ENCODE measurements around the gene TRERF1. TPM values are rescaled to one million over a fixed set of nuclear protein-coding genes. Genes with fewer than 3 reads are reported as not detected.

The TRERF1 gene
- total and polyA plus RNA-seq, 9 donors: 4.5 to 13.7 (median 7.8) TPM

DNA sequence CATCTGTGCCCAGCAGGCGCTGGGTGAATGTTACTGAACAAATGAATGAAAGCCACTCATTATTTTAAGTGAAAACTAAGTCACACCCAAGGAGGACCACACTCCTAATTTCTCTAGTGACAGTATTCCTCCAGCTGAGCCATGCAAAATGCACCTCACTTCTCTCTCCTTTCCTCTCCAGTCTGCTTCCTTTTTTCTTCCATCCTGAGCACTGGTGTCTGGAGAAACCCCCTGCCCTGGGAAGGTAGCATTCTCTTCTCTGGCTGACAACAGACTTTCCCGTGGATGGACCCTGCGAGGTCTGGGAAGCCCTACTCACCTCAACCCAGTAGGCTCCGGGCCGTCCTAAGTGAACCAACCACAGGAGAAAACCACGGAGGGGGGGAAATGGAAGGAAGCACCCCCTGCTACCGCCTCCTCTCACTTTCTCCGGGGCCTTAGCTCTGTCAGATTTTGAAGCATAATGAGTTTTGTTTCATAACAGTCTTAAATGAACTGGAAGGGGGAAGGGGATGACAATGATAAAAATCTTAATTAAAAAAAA lies 22.6 kb downstream of the TRERF1 start:
- H3K4me1 ChIP-seq (ENCODE audit: insufficient read depth): peaks cover 5% of the 10 kb centered on the region
- no peak for DNase-seq
- H3K27me3 ChIP-seq: no peaks in the 10 kb centered on the region
- no peaks in the 10 kb centered on the region for H3K36me3 ChIP-seq
- WGBS, 3 donors: 78 to 83% (median 80%) methylated on average over 8 of the region's 8 CpGs
- H3K9me3 ChIP-seq: no peaks in the 10 kb centered on the region
- no peak overlapping the region for H3K4me3 ChIP-seq
- intact Hi-C loops (cut with DNase I): no loop called here
- TF ChIP-seq POLR2A (IDR thresholded peaks at IDR 0.05) (no peak), EP300 (IDR thresholded peaks at IDR 0.05) (no peak), CTCF (IDR thresholded peaks at IDR 0.05) (no peak)
- no peak overlapping the region for H3K27ac ChIP-seq

DNA sequence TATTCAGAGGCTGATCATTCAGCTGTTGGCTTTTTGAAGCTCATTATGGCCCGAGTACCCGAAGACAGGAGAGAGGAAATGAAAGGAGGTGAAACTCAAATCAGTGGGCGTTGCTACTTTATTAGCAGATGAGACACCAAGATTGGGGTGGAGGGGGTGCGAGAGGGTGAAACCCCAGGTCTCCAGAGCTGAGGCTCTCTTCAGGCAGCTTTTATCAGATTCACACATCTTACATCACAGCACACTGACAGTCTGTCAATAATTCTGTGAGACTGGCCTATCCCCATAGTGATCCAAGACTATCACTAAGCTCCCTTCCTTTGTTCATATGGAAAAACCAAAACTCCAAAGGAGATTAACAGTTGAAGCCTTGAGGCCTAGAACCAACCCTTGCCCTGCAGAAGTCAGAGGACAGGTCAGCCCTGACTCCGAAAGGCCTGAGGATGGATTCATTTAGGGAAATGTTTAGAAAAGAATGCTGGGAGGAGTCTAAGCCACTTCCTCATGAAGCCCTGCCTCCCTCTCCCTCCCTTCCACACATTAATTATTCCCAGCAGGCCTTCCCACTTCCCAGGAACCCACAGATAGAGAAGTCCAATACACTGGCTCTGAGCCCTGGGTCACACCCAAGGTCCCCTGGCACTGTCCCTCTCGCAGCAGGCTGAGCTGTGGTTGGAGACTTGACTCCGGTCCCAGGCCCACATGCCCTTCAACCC lies 23.2 kb downstream of the TRERF1 start:
- Histone ChIP-seq H3K4me1 (ENCODE audit: insufficient read depth) (peaks cover 5% of the 10 kb centered on the region), H3K9me3 (no peaks in the 10 kb centered on the region), H3K27me3 (no peaks in the 10 kb centered on the region), H3K4me3 (no peak overlapping the region), H3K27ac (no peak overlapping the region), H3K36me3 (no peaks in the 10 kb centered on the region)
- 66 to 72% (median 67%) methylated on average over 7 of the region's 7 CpGs for WGBS, 3 donors
- no peak for DNase-seq
- intact Hi-C loops (cut with DNase I): no loop called here
- TF ChIP-seq CTCF (IDR thresholded peaks at IDR 0.05) (no peak), EP300 (IDR thresholded peaks at IDR 0.05) (no peak), POLR2A (IDR thresholded peaks at IDR 0.05) (no peak)

DNA sequence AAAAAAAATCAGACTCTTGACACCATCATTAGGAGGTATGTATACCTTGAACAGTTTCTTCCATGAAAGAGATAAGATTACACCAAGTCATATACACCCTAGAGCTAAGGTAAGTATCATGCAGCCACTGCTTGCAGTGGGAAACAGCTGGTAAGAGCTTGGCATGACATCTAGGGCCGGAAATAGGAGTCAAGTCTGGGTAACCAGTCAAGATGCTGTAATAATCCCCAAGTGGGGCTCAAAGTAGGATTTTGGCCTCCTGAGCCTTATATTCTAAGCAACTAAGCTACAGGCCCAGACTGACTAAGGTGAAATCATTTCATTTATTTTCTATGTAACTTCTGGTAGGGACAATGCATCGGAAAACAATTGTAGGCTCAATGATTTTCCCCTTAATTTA lies 23.9 kb downstream of the TRERF1 start:
- no peaks in the 10 kb centered on the region for H3K36me3 ChIP-seq
- no peak overlapping the region for H3K4me3 ChIP-seq
- no peak for DNase-seq
- TF ChIP-seq POLR2A (IDR thresholded peaks at IDR 0.05): no peak
- TF ChIP-seq CTCF (IDR thresholded peaks at IDR 0.05): no peak
- no peak for TF ChIP-seq EP300 (IDR thresholded peaks at IDR 0.05)
- peaks cover 5% of the 10 kb centered on the region for H3K4me1 ChIP-seq (ENCODE audit: insufficient read depth)
- H3K9me3 ChIP-seq: no peaks in the 10 kb centered on the region
- H3K27ac ChIP-seq: no peak overlapping the region
- 89 to 95% (median 91%) methylated on average over 2 of the region's 2 CpGs for WGBS, 3 donors
- intact Hi-C loops (cut with DNase I): no loop called here
- no peaks in the 10 kb centered on the region for H3K27me3 ChIP-seq

DNA sequence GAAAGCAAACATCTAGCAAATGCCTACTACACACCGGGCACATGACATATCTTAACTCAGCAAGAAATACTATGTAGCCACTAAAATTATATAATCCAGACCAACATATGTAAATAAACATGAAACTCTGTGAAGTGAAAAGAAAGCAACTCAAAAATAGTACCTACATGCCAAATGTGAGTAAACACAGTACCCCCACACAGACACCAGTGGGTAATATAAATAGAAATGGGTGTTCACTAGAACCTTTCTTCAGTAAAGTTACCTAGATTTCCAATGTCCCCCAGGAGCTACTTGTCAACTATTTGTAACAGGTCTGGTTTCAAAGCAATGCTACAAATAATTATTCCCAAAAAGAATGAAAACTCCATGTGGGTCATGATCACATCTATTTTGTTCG lies 25.5 kb downstream of the TRERF1 start:
- no peak overlapping the region for H3K27ac ChIP-seq
- H3K9me3 ChIP-seq: no peaks in the 10 kb centered on the region
- no peak for DNase-seq
- no peaks in the 10 kb centered on the region for H3K36me3 ChIP-seq
- 88 to 94% (median 91%) methylated on average over 2 of the region's 2 CpGs for WGBS, 3 donors
- H3K4me3 ChIP-seq: no peak overlapping the region
- TF ChIP-seq CTCF (IDR thresholded peaks at IDR 0.05) (no peak), EP300 (IDR thresholded peaks at IDR 0.05) (no peak), POLR2A (IDR thresholded peaks at IDR 0.05) (no peak)
- intact Hi-C loops (cut with DNase I): no loop called here
- H3K4me1 ChIP-seq (ENCODE audit: insufficient read depth): peaks cover 5% of the 10 kb centered on the region
- H3K27me3 ChIP-seq: no peaks in the 10 kb centered on the region
